NCI-H524 (cell line): Measurements from ENCODE around the gene LSM3.
A peak's percentile ranks its signal among the peaks of the same experiment; 100 is the strongest.

Source experiments
- DNase-seq, 2 experiments: peaks; one replicate each; lab custom pipeline; 2025; lab: John Stamatoyannopoulos, UW

The LSM3 gene

GRCh38 chr3:14178247-14179113 lies at the start of gene LSM3, which contains the start of gene XPC:
Gene LSM3, plus strand, starts transcription at chr3:14178817. Its CDS starts 44 bp downstream, at chr3:14178861.
Gene XPC, minus strand, starts transcription at chr3:14178601. Its CDS starts 33 bp downstream, at chr3:14178568.
- DNase-seq: peak; percentile 96 to 98

GRCh38 chr3:14129296-14129695 lies 49.3 kb upstream of the LSM3 start:
- no peak for DNase-seq

- no peak for DNase-seq
These were observed 48.4 kb upstream of the LSM3 start for GRCh38 chr3:14130230-14130629.

- no peak for DNase-seq
These were observed 47.9 kb upstream of the LSM3 start for GRCh38 chr3:14130707-14131106.

GRCh38 chr3:14131134-14131533 lies 47.5 kb upstream of the LSM3 start:
- DNase-seq: no peak

- no peak for DNase-seq
These were observed 46.5 kb upstream of the LSM3 start for GRCh38 chr3:14132120-14132519.

- no peak for DNase-seq
These were observed 45.9 kb upstream of the LSM3 start for GRCh38 chr3:14132689-14133088.

GRCh38 chr3:14133188-14133800 lies 45.3 kb upstream of the LSM3 start:
- no peak for DNase-seq

- DNase-seq: no peak
These were observed 44.7 kb upstream of the LSM3 start for GRCh38 chr3:14133876-14134275.

- DNase-seq: no peak
These were observed 44.3 kb upstream of the LSM3 start for GRCh38 chr3:14134291-14134690.

- no peak for DNase-seq
These were observed 43.0 kb upstream of the LSM3 start for GRCh38 chr3:14135581-14135980.

- DNase-seq: no peak
These were observed 41.6 kb upstream of the LSM3 start for GRCh38 chr3:14137004-14137403.

GRCh38 chr3:14137445-14137844 lies 41.2 kb upstream of the LSM3 start:
- no peak for DNase-seq

GRCh38 chr3:14138109-14138877 lies 40.3 kb upstream of the LSM3 start:
- no peak for DNase-seq

- no peak for DNase-seq
These were observed 39.5 kb upstream of the LSM3 start for GRCh38 chr3:14138878-14139655.

GRCh38 chr3:14139771-14140170 lies 38.8 kb upstream of the LSM3 start:
- no peak for DNase-seq

- DNase-seq: no peak
These were observed 37.9 kb upstream of the LSM3 start for GRCh38 chr3:14140668-14141067.

- no peak for DNase-seq
These were observed 37.5 kb upstream of the LSM3 start for GRCh38 chr3:14141144-14141543.

- DNase-seq: no peak
These were observed 36.8 kb upstream of the LSM3 start for GRCh38 chr3:14141602-14142341.

- DNase-seq: no peak
These were observed 35.9 kb upstream of the LSM3 start for GRCh38 chr3:14142567-14143270.
